Astrocyte (in vitro differentiated cells and primary cell): ENCODE data around the gene KRTAP2-4.

Source experiments
- EZH2 ChIP-seq: IDR thresholded peaks from 2 replicates; pipeline ENCODE4 v1.6.1; 2012; ENCODE audit warnings: mild to moderate bottlenecking, low read length, inconsistent platforms; ENCODE audit not compliant: insufficient read depth
- TF ChIP-seq, protein P1 (sequence below): IDR thresholded peaks from 2 replicates; pipeline ENCODE4 v1.5.1; 2011; ENCODE audit warnings: low read depth, mild to moderate bottlenecking, inconsistent platforms, low read length, moderate library complexity; ENCODE audit not compliant: insufficient read depth

DNA sequence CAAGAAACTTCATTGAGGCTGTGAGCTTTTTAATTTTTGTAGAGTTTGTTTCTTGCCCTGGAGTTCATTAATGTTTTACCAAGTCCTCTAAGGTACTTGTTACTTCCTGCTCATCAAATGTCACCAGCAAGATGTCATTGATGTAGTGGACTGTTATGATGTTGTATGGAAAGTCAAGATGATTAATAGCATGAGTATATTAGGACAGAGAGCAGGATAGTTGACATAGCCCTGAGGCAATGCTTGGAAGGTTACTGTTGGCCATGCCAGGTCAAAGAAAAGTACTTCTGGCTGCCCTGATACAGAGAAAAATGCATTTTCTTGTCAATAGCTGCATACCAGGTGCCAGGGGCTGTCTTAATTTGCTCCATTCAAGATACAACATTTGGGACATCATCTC lies 45.3 kb downstream of the KRTAP2-4 start:
- TF ChIP-seq, protein P1, sequence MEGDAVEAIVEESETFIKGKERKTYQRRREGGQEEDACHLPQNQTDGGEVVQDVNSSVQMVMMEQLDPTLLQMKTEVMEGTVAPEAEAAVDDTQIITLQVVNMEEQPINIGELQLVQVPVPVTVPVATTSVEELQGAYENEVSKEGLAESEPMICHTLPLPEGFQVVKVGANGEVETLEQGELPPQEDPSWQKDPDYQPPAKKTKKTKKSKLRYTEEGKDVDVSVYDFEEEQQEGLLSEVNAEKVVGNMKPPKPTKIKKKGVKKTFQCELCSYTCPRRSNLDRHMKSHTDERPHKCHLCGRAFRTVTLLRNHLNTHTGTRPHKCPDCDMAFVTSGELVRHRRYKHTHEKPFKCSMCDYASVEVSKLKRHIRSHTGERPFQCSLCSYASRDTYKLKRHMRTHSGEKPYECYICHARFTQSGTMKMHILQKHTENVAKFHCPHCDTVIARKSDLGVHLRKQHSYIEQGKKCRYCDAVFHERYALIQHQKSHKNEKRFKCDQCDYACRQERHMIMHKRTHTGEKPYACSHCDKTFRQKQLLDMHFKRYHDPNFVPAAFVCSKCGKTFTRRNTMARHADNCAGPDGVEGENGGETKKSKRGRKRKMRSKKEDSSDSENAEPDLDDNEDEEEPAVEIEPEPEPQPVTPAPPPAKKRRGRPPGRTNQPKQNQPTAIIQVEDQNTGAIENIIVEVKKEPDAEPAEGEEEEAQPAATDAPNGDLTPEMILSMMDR = no peak
- no peak for TF ChIP-seq EZH2
